GM12878 (cell line): ENCODE results near the gene ENDOV. TPM values are rescaled to one million over a fixed set of nuclear protein-coding genes. Genes with fewer than 3 reads are reported as not detected.

Source experiments
- ATAC-seq: fragments of 200-7000 bp; cut with Tn5 transposase; 3 replicates; pipeline ENCODE4 v1.9.1; 2020; ENCODE audit warnings: mild to moderate bottlenecking, moderate library complexity
- BruUV-seq: library from RNA; stranded (reverse); fragments of 400-500 nt; replicated peaks from 2 replicates; lab custom pipeline; 2021; lab: Mats Ljungman, UMichigan
- CTCF ChIA-PET: fragments of 300-600 bp; sonication (Branson Sonifier 250); formaldehyde crosslinking; extraction: SDS; loops from one replicate; lab custom pipeline; 2021; ENCODE audit warnings: inconsistent platforms; lab: Yijun Ruan, JAX
- POLR2A ChIA-PET: fragments of 350-600 bp; formaldehyde crosslinking; extraction: SDS; loops from one replicate; lab custom pipeline; 2021; ENCODE audit warnings: inconsistent platforms; lab: Charles Lee
- RAD21 ChIA-PET: fragments of 300-600 bp; sonication (Branson Sonifier 250); formaldehyde crosslinking; loops from one replicate; lab custom pipeline; 2023; ENCODE audit warnings: antibody characterized with exemption; ENCODE audit not compliant: unreplicated experiment; lab: Charles Lee
- SMC1A ChIA-PET: fragments of 300-600 bp; sonication (Branson Sonifier 250); formaldehyde crosslinking; loops from one replicate; lab custom pipeline; 2023; ENCODE audit not compliant: unreplicated experiment, uncharacterized antibody; lab: Charles Lee
- DNase-seq: peaks from one replicate; pipeline ENCODE4 v3.0.0-alpha.2; 2011; ENCODE audit warnings: low read depth, low spot score
- FAIRE-seq: peaks from 3 replicates; lab custom pipeline; 2011; peaks lifted over from hg19 to GRCh38; lab: Jason Lieb, UNC
- H2AFZ ChIP-seq: 2 replicates; pipeline ENCODE4 v1.6.0; 2011; ENCODE audit warnings: low read depth, low read length, control low read depth; ENCODE audit not compliant: control insufficient read depth
- H3K27ac ChIP-seq: 2 replicates; pipeline ENCODE4 v1.5.1; 2011; ENCODE audit warnings: control low read depth; ENCODE audit not compliant: control insufficient read depth, insufficient read depth
- H3K27me3 ChIP-seq, 2 experiments: replicated peaks in 1 of 2; 2 replicates each; pipeline versions ENCODE4 v1.6.0 to v1.6.1; 2011; ENCODE audit warnings: low read length in 1 of 2; ENCODE audit not compliant: control insufficient read depth in 2 of 2, insufficient read depth in 2 of 2
- H3K36me3 ChIP-seq, 2 experiments: 2 replicates each; pipeline ENCODE4 v1.5.1; 2011; ENCODE audit warnings: low read length in 1 of 2; ENCODE audit not compliant: control insufficient read depth in 2 of 2, insufficient read depth in 2 of 2
- H3K4me1 ChIP-seq: 2 replicates; pipeline ENCODE4 v1.6.1; 2011; ENCODE audit warnings: mild to moderate bottlenecking, low read length, moderate library complexity, mixed read lengths; ENCODE audit not compliant: control insufficient read depth, insufficient read depth
- H3K4me2 ChIP-seq: 2 replicates; pipeline ENCODE4 v1.6.0; 2011; ENCODE audit warnings: control low read depth; ENCODE audit not compliant: control insufficient read depth, insufficient read depth
- H3K4me3 ChIP-seq: fragments of 200-600 bp; sonication (generic); 2 replicates; pipeline ENCODE4 v1.5.1; 2016
- H3K79me2 ChIP-seq: 2 replicates; pipeline ENCODE4 v1.6.0; 2011; ENCODE audit warnings: low read length; ENCODE audit not compliant: control insufficient read depth, insufficient read depth
- H3K9ac ChIP-seq: 2 replicates; pipeline ENCODE4 v1.8.0; 2011; ENCODE audit warnings: low read length, control low read depth, mixed read lengths; ENCODE audit not compliant: control insufficient read depth, insufficient read depth
- H3K9me3 ChIP-seq: replicated peaks from 3 replicates; pipeline ENCODE4 v1.5.1; 2011; ENCODE audit warnings: mild to moderate bottlenecking, low read length; ENCODE audit not compliant: control insufficient read depth, insufficient read depth
- H4K20me1 ChIP-seq: 2 replicates; pipeline ENCODE4 v1.6.0; 2011; ENCODE audit not compliant: control insufficient read depth, insufficient read depth
- ATF2 ChIP-seq: IDR thresholded peaks from 2 replicates; pipeline ENCODE4 v1.6.1; 2012; ENCODE audit warnings: low read length, inconsistent platforms
- BACH1 ChIP-seq: fragments of 450-650 bp; IDR thresholded peaks from 2 replicates; pipeline ENCODE4 v1.6.1; 2017; ENCODE audit warnings: mild to moderate bottlenecking, borderline replicate concordance
- BHLHE40 ChIP-seq, 2 experiments: fragments of 450-650 bp in 1 of 2; IDR thresholded peaks; 2 replicates each; pipeline ENCODE4 v1.6.1; 2011 to 2017; ENCODE audit warnings: low read depth in 2 of 2, borderline replicate concordance in 1 of 2, improper control_type of control experiment in 1 of 2, low read length in 1 of 2, mild to moderate bottlenecking in 1 of 2
- EED ChIP-seq: sonication (generic); IDR thresholded peaks from 2 replicates; pipeline ENCODE4 v1.6.1; 2016; ENCODE audit warnings: antibody characterized with exemption, low read depth
- GATAD2B ChIP-seq: fragments of 450-650 bp; conservative IDR thresholded peaks from 2 replicates; pipeline ENCODE4 v1.6.1; 2017; ENCODE audit warnings: low read depth, mild to moderate bottlenecking, moderate library complexity
- MEF2A ChIP-seq: IDR thresholded peaks from 2 replicates; pipeline ENCODE4 v1.6.1; 2011; ENCODE audit warnings: low read depth, mild to moderate bottlenecking, low read length, moderate library complexity; ENCODE audit not compliant: insufficient read depth
- RAD51 ChIP-seq: fragments of 450-650 bp; IDR thresholded peaks from 2 replicates; pipeline ENCODE4 v1.6.1; 2016; ENCODE audit warnings: moderate library complexity, mild to moderate bottlenecking, inconsistent platforms
- SRF ChIP-seq, 2 experiments: IDR thresholded peaks; 2 replicates each; pipeline ENCODE4 v1.6.1; 2011; ENCODE audit warnings: low read depth in 2 of 2, low read length in 2 of 2, mild to moderate bottlenecking in 1 of 2, moderate library complexity in 1 of 2
- WGBS: methylation state at CpG from one replicate; pipeline ENCODE4 v1.1.6; 2016; ENCODE audit warnings: low lambda C conversion rate; ENCODE audit not compliant: insufficient replicate concordance, insufficient coverage; ENCODE audit errors: missing lambda C conversion rate; 5-methylcytosine and 5-hydroxymethylcytosine counted together
- in situ Hi-C: fragments of 300-500 bp; cut with MboI; formaldehyde crosslinking; loops from 9 replicates; pipeline ENCODE4 v1.14.3; 2018; ENCODE audit warnings: mixed read lengths
- intact Hi-C: fragments of 100-400 bp; cut with micrococcal nuclease; formaldehyde crosslinking; loops from one replicate; pipeline ENCODE4 v1.14.2; 2022; ENCODE audit not compliant: unreplicated experiment
- polyA plus RNA-seq, 11 experiments: library from polyadenylated mRNA; depleted of rRNA in 4 of 11; unstranded in 6 of 11; stranded (reverse) in 5 of 11; fragments of >200 nt; fragmentation: Nextera tagmentation in 4 of 11; fragmentation: Illumina TruSeq in 1 of 11; extraction: Ambion mirVana in 4 of 11; extraction: Trizol in 1 of 11; gene quantifications; 1 replicate in 1 of 11; 2 replicates in 10 of 11; pipeline versions ENCODE4 v1.2.1 to v1.2.3, GENCODE V29; 2011 to 2016; ENCODE audit warnings: inconsistent platforms in 2 of 11, missing spikeins in 2 of 11, low read depth in 1 of 11
- total RNA-seq, 4 experiments: library from RNA; depleted of rRNA in 3 of 4; stranded (reverse); fragments of >200 nt in 3 of 4; fragmentation: Illumina TruSeq in 1 of 4; extraction: Trizol in 1 of 4; gene quantifications; 2 replicates each; pipeline versions ENCODE4 v1.2.1 to v1.2.3, GENCODE V29; 2013 to 2021
- TF ChIP-seq, protein P1 (sequence below): fragments of 450-650 bp; IDR thresholded peaks from 2 replicates; pipeline ENCODE4 v1.6.1; 2018; ENCODE audit warnings: mild to moderate bottlenecking, low read depth, moderate library complexity; ENCODE audit not compliant: partially characterized antibody

ENDOV gene
- total and polyA plus RNA-seq, 10 of the 15 experiments (the other 5 are each of a cell fraction or from before 2014, with no cell fraction given), result 0.63 to 11.9 (median 8.1) TPM

- Histone ChIP-seq H3K9me3 (no peaks in the 10 kb centered on the region), H3K4me2 (no peak overlapping the region), H3K27me3 (no peaks in the 10 kb centered on the region), H3K36me3 (peaks cover 46 to 76% of the 10 kb centered on the region in 2 experiments), H4K20me1 (no peaks in the 10 kb centered on the region), H3K4me1 (no peaks in the 10 kb centered on the region), H3K27ac (no peak overlapping the region), H2AFZ (no peak overlapping the region), H3K79me2 (no peaks in the 10 kb centered on the region), H3K9ac (no peak overlapping the region), H3K4me3 (no peak overlapping the region)
- RAD21 ChIA-PET, result no interaction called here
- intact Hi-C loops (no loop called here), in situ Hi-C loops (no loop called here)
- TSS peak; percentile 32 for BruUV-seq
- WGBS, result 100% methylated on average over 3 of the region's 3 CpGs
- SMC1A ChIA-PET, result interaction anchor here (1.1 kb wide), 1 partner anchor 13 kb away, joined by 3 read pairs; no protein-coding TSS in a partner anchor
- CTCF ChIA-PET, result no interaction called here
- POLR2A ChIA-PET, result no interaction called here
- no peak for ATAC-seq
- no peak for FAIRE-seq
- TF ChIP-seq, protein P1, sequence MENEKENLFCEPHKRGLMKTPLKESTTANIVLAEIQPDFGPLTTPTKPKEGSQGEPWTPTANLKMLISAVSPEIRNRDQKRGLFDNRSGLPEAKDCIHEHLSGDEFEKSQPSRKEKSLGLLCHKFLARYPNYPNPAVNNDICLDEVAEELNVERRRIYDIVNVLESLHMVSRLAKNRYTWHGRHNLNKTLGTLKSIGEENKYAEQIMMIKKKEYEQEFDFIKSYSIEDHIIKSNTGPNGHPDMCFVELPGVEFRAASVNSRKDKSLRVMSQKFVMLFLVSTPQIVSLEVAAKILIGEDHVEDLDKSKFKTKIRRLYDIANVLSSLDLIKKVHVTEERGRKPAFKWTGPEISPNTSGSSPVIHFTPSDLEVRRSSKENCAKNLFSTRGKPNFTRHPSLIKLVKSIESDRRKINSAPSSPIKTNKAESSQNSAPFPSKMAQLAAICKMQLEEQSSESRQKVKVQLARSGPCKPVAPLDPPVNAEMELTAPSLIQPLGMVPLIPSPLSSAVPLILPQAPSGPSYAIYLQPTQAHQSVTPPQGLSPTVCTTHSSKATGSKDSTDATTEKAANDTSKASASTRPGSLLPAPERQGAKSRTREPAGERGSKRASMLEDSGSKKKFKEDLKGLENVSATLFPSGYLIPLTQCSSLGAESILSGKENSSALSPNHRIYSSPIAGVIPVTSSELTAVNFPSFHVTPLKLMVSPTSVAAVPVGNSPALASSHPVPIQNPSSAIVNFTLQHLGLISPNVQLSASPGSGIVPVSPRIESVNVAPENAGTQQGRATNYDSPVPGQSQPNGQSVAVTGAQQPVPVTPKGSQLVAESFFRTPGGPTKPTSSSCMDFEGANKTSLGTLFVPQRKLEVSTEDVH, result no peak
- TF ChIP-seq GATAD2B, result no peak
- TF ChIP-seq BACH1, result no peak
- TF ChIP-seq ATF2, result no peak
- no peak for TF ChIP-seq BHLHE40 (IDR thresholded peaks at IDR 0.05; ENCODE audit: borderline replicate concordance in 1 of 2, low read depth in 2 of 2, low read length in 1 of 2)
- TF ChIP-seq RAD51, result no peak
- no peak for TF ChIP-seq SRF (IDR thresholded peaks at IDR 0.05; ENCODE audit: low read depth in 2 of 2, low read length in 2 of 2)
- no peak for TF ChIP-seq EED
- no peak for TF ChIP-seq MEF2A
- DNase-seq, result no peak
Measured at GRCh38 chr17:80382446-80382845, 32.5 kb upstream of the ENDOV start.
